Naive B cell (primary cell): Measurements from ENCODE around the gene MRPL55. TPM values are rescaled to one million over a fixed set of nuclear protein-coding genes. Genes with fewer than 3 reads are reported as not detected.
"Not testable (repeated sequence)": the region's sequence is repeated elsewhere in the genome, so short reads cannot be mapped to it uniquely, and the experiment has no call there.

Experiments
- ATAC-seq, 2 donors: fragments of 150-1000 bp; cut with Tn5 transposase; 2 replicates each; pipeline ENCODE4 v1.10.0; 2021; ENCODE audit warnings: low read depth in 2 of 2, mild to moderate bottlenecking in 2 of 2, moderate library complexity in 2 of 2
- DNase-seq: peaks from one replicate; pipeline ENCODE4 v3.0.0; 2022
- H3K27ac Mint-ChIP-seq, 6 donors: one replicate each; pipeline ENCODE4 v1.8.0; 2020 to 2022; ENCODE audit warnings: mild to moderate bottlenecking in 6 of 6, mixed read lengths in 6 of 6, moderate library complexity in 5 of 6, inconsistent platforms in 2 of 6
- H3K27me3 Mint-ChIP-seq, 3 donors: one replicate each; pipeline ENCODE4 v1.8.0; 2021 to 2022; ENCODE audit warnings: mixed read lengths in 3 of 3, mild to moderate bottlenecking in 1 of 3
- H3K36me3 Mint-ChIP-seq, 2 donors: one replicate each; pipeline ENCODE4 v1.8.0; 2020 to 2022; ENCODE audit warnings: mixed read lengths in 2 of 2, inconsistent platforms in 1 of 2, mild to moderate bottlenecking in 1 of 2
- H3K4me1 Mint-ChIP-seq, 3 donors: one replicate each; pipeline ENCODE4 v1.8.0; 2020 to 2022; ENCODE audit warnings: mixed read lengths in 3 of 3, inconsistent platforms in 1 of 3, mild to moderate bottlenecking in 1 of 3, moderate library complexity in 1 of 3
- H3K4me3 Mint-ChIP-seq, 8 donors: one replicate each; pipeline ENCODE4 v1.8.0; 2020 to 2022; ENCODE audit warnings: mild to moderate bottlenecking in 8 of 8, mixed read lengths in 8 of 8, moderate library complexity in 8 of 8, inconsistent platforms in 2 of 8
- H3K9me3 Mint-ChIP-seq, 7 donors: one replicate each; pipeline ENCODE4 v1.8.0; 2020 to 2022; ENCODE audit warnings: mixed read lengths in 7 of 7, mild to moderate bottlenecking in 5 of 7, inconsistent platforms in 2 of 7, moderate library complexity in 1 of 7
- polyA plus RNA-seq, 6 donors: library from polyadenylated mRNA; unstranded; fragments of 300-500 nt; fragmentation: Illumina TruSeq; gene quantifications; one replicate each; pipeline ENCODE4 v1.2.3, GENCODE V29; 2021; ENCODE audit warnings: low read depth in 6 of 6

The MRPL55 gene
- polyA plus RNA-seq, 6 donors from 2014 or later = 98.2 to 211 (median 121) TPM

GRCh38 chr1:228125185-228125584, 16.1 kb upstream of the MRPL55 start:
- Mint-ChIP-seq H3K27ac (no peak overlapping the region), H3K9me3 (no peaks in the 10 kb centered on the region), H3K4me3 (no peak overlapping the region), H3K36me3 (no peaks in the 10 kb centered on the region), H3K27me3 (peaks cover 12 to 18% (median 14%) of the 10 kb centered on the region in 3 donors), H3K4me1 (peaks cover 0 to 14% (median 4%) of the 10 kb centered on the region in 3 donors)
- DNase-seq = no peak
- ATAC-seq = no peak

GRCh38 chr1:228123505-228123904, 14.4 kb upstream of the MRPL55 start:
- DNase-seq (no peak), ATAC-seq (no peak)
- Mint-ChIP-seq H3K4me1 (peaks cover 0 to 13% (median 4%) of the 10 kb centered on the region in 3 donors), H3K36me3 (no peaks in the 10 kb centered on the region), H3K4me3 (no peak overlapping the region), H3K27me3 (peaks cover 12 to 18% (median 14%) of the 10 kb centered on the region in 3 donors), H3K27ac (no peak overlapping the region), H3K9me3 (no peaks in the 10 kb centered on the region)

- peaks cover 0 to 3% (median 0%) of the 10 kb centered on the region in 7 donors for H3K9me3 Mint-ChIP-seq
- DNase-seq (no peak), ATAC-seq (no peak)
- peak overlapping the region in 1 of 6 donors; percentile 45 for H3K27ac Mint-ChIP-seq
- peaks cover 0 to 13% (median 4%) of the 10 kb centered on the region in 3 donors for H3K4me1 Mint-ChIP-seq
- H3K27me3 Mint-ChIP-seq = peaks cover 12 to 14% (median 13%) of the 10 kb centered on the region in 3 donors
- no peak overlapping the region for H3K4me3 Mint-ChIP-seq
- H3K36me3 Mint-ChIP-seq = no peaks in the 10 kb centered on the region
These were observed 13.9 kb upstream of the MRPL55 start for GRCh38 chr1:228122921-228123441.

- DNase-seq = peak; percentile 50
- H3K4me3 Mint-ChIP-seq = peak overlapping the region in 3 of 8 donors; percentile 31 to 36 (median 34)
- H3K9me3 Mint-ChIP-seq = peaks cover 0 to 6% (median 0%) of the 10 kb centered on the region in 7 donors
- peak; percentile 84 to 88 for ATAC-seq
- H3K27ac Mint-ChIP-seq = peak overlapping the region in 3 of 6 donors; percentile 6 to 83 (median 72)
- no peaks in the 10 kb centered on the region for H3K36me3 Mint-ChIP-seq
- peaks cover 0 to 13% (median 4%) of the 10 kb centered on the region in 3 donors for H3K4me1 Mint-ChIP-seq
- peaks cover 6 to 12% (median 9%) of the 10 kb centered on the region in 3 donors for H3K27me3 Mint-ChIP-seq
These were observed 11.9 kb upstream of the MRPL55 start for GRCh38 chr1:228120857-228121489.

DNA sequence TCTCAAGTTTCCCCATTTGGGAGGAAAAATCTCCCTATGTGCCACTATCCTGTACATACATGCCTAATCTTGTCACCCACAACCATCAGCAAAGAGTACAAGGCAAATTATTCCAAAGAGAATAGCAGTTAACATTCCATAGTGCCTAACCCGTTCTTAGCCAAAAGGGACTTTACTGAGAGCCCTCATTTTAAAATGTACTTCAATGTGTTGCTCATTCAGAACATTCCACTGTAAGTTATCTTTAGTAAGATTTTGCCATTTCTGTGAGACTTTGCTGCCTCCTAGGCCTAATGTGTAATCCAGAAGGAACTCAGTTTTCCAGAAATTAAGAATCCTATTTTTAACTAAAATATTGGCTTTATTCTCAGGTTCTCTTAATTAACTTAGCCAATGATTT, 11.3 kb upstream of the MRPL55 start:
- Mint-ChIP-seq H3K27me3 (peaks cover 6 to 12% (median 8%) of the 10 kb centered on the region in 3 donors), H3K4me3 (no peak overlapping the region), H3K27ac (peak overlapping the region in 2 of 6 donors; percentile 10 to 72), H3K9me3 (peaks cover 0 to 6% (median 0%) of the 10 kb centered on the region in 7 donors), H3K4me1 (peaks cover 0 to 13% (median 4%) of the 10 kb centered on the region in 3 donors), H3K36me3 (no peaks in the 10 kb centered on the region)
- ATAC-seq (no peak), DNase-seq (no peak)

GRCh38 chr1:228118040-228118439, 8.9 kb upstream of the MRPL55 start:
- Mint-ChIP-seq H3K4me3 (no peak overlapping the region), H3K4me1 (peaks cover 0 to 13% (median 4%) of the 10 kb centered on the region in 3 donors), H3K27ac (peak overlapping the region in 2 of 6 donors; percentile 4 to 47), H3K9me3 (peaks cover 0 to 6% (median 0%) of the 10 kb centered on the region in 7 donors), H3K36me3 (no peaks in the 10 kb centered on the region), H3K27me3 (no peaks in the 10 kb centered on the region)
- DNase-seq (no peak), ATAC-seq (no peak)

- Mint-ChIP-seq H3K9me3 (peaks cover 0 to 6% (median 0%) of the 10 kb centered on the region in 7 donors), H3K4me1 (peaks cover 0 to 13% (median 4%) of the 10 kb centered on the region in 3 donors), H3K27me3 (no peaks in the 10 kb centered on the region), H3K4me3 (no peak overlapping the region), H3K27ac (no peak overlapping the region), H3K36me3 (no peaks in the 10 kb centered on the region)
- DNase-seq (no peak), ATAC-seq (no peak)
These were observed 8.2 kb upstream of the MRPL55 start for GRCh38 chr1:228117335-228117734.

DNA sequence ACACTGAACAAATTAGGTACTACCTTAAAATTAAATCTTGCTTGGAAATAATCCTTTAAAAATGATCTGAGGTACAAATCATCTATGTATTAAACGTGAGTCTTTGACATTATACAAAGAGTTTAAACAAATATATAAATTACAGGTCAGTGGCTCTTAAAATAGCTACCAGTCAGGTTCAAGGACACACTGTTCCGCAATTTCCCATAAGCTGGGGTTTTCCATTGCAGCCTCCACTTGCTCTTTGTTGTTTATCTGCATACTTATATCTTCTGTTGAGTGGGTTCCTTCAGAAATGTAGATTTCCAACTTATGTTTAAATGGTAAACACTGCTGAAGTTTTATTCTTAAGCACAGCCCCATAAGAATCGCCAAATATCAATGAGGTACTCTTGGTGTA, 5.7 kb upstream of the MRPL55 start:
- Mint-ChIP-seq H3K4me1 (peaks cover 2 to 5% (median 5%) of the 10 kb centered on the region in 3 donors), H3K4me3 (peak overlapping the region in 1 of 8 donors; percentile 13), H3K36me3 (no peaks in the 10 kb centered on the region), H3K9me3 (peaks cover 0 to 6% (median 0%) of the 10 kb centered on the region in 7 donors), H3K27me3 (no peaks in the 10 kb centered on the region), H3K27ac (no peak overlapping the region)
- ATAC-seq (no peak), DNase-seq (no peak)

DNA sequence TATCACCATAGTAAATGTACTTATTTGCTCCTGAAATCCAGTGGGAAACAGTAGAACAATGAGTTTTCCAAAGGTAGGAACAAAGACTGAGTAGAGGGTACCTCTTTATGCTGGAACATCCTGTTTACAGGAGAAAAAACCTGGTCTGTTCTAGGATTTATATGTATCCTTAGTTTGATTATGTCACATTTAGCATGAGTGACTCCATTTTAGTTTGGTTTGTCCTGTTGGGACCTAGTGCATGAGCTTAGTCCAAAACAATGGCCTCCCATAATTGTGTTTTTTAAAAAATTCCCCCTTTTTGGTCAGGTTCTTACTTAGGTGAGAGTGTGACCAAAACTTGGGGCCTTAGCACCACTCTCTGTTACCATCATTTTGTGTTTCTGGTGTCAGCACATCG, 3.5 kb upstream of the MRPL55 start:
- Mint-ChIP-seq H3K27ac (peak overlapping the region in 1 of 6 donors; percentile 27), H3K27me3 (no peaks in the 10 kb centered on the region), H3K4me1 (peaks cover 12 to 27% (median 24%) of the 10 kb centered on the region in 3 donors), H3K36me3 (no peaks in the 10 kb centered on the region), H3K9me3 (peaks cover 0 to 3% (median 0%) of the 10 kb centered on the region in 7 donors), H3K4me3 (peak overlapping the region in 1 of 8 donors; percentile 33)
- DNase-seq (no peak), ATAC-seq (no peak)

- H3K4me3 Mint-ChIP-seq = peak overlapping the region in 1 of 8 donors; percentile 33
- H3K27ac Mint-ChIP-seq = no peak overlapping the region
- DNase-seq (no peak), ATAC-seq (no peak)
- H3K27me3 Mint-ChIP-seq = no peaks in the 10 kb centered on the region
- no peaks in the 10 kb centered on the region for H3K36me3 Mint-ChIP-seq
- peaks cover 12 to 27% (median 27%) of the 10 kb centered on the region in 3 donors for H3K4me1 Mint-ChIP-seq
- peaks cover 0 to 3% (median 0%) of the 10 kb centered on the region in 7 donors for H3K9me3 Mint-ChIP-seq
These were observed 3.1 kb upstream of the MRPL55 start for GRCh38 chr1:228112167-228112566.

DNA sequence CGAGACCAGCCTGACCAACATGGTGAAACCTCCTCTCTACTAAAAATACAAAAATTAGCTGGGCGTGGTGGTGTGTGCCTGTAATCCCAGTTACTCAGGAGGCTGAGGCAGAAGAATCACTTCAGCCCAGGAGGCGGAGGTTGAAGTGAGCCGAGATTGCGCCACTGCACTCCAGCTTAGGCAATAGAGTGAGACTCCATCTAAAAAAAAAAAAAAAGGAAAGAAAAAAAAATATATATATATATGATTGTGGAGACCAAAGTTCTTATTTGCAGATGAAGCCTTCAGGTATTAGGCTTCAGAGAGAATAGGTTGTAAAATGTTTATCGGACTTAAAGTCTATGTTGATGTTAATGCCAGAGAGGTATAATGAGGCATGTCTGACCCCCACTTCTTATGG, 2.2 kb upstream of the MRPL55 start:
- Mint-ChIP-seq H3K4me3 (peak overlapping the region in 3 of 8 donors; percentile 25 to 93 (median 59)), H3K4me1 (peaks cover 12 to 27% (median 27%) of the 10 kb centered on the region in 3 donors), H3K27ac (peak overlapping the region in 1 of 6 donors; percentile 92)
- not testable (repeated sequence) for H3K9me3 Mint-ChIP-seq, ATAC-seq, H3K36me3 Mint-ChIP-seq, DNase-seq, H3K27me3 Mint-ChIP-seq

DNA sequence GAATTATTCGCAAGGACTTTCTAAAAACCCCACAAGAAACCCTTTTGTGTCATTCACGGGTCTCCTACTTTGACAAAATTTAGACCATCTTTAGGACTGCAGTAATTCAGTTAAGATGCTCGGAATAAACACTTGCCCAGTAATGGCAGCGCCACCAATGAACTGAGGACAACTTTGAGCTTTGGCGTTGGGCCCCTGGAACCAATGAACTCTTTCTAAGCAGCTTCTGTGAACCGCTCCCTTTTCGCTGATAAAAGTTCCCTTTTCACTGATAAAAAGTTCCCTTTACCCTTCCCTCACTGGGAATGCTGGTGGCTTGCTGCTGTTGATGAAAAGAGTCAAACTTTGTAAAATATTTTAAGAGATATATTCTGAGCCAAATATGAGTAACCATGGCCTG, 1.5 kb upstream of the MRPL55 start:
- peaks cover 0 to 8% of the 10 kb centered on the region in 2 donors for H3K36me3 Mint-ChIP-seq
- ATAC-seq (no peak), DNase-seq (no peak)
- H3K9me3 Mint-ChIP-seq = no peaks in the 10 kb centered on the region
- H3K4me1 Mint-ChIP-seq = peaks cover 12 to 27% (median 27%) of the 10 kb centered on the region in 3 donors
- peak overlapping the region in 5 of 8 donors; percentile 73 to 95 (median 93) for H3K4me3 Mint-ChIP-seq
- no peaks in the 10 kb centered on the region for H3K27me3 Mint-ChIP-seq
- H3K27ac Mint-ChIP-seq = peak overlapping the region in 1 of 6 donors; percentile 92

- ATAC-seq (no peak), DNase-seq (no peak)
- no peaks in the 10 kb centered on the region for H3K27me3 Mint-ChIP-seq
- peaks cover 12 to 29% (median 27%) of the 10 kb centered on the region in 3 donors for H3K4me1 Mint-ChIP-seq
- peaks cover 0 to 8% of the 10 kb centered on the region in 2 donors for H3K36me3 Mint-ChIP-seq
- H3K27ac Mint-ChIP-seq = peak overlapping the region; percentile 96 to 99 (median 98)
- H3K4me3 Mint-ChIP-seq = peak overlapping the region; percentile 93 to 97 (median 95)
- no peaks in the 10 kb centered on the region for H3K9me3 Mint-ChIP-seq
These were observed 926 bp upstream of the MRPL55 start for GRCh38 chr1:228109962-228110488.

- Mint-ChIP-seq H3K36me3 (peaks cover 0 to 8% of the 10 kb centered on the region in 2 donors), H3K27me3 (no peaks in the 10 kb centered on the region)
- ATAC-seq = no peak
These were observed 392 bp downstream of the MRPL55 start for GRCh38 chr1:228108742-228109072.

More at GRCh38 chr1:228108742-228109072, 392 bp downstream of the MRPL55 start:
- no peak for DNase-seq
- Mint-ChIP-seq H3K9me3 (no peaks in the 10 kb centered on the region), H3K27ac (peak overlapping the region; percentile 96 to 99 (median 98)), H3K4me3 (peak overlapping the region; percentile 93 to 97 (median 95)), H3K4me1 (peaks cover 17 to 37% (median 36%) of the 10 kb centered on the region in 3 donors)
